HTR-8/SVneo (cell line): ENCODE measurements around the gene PARN.
"Not testable (repeated sequence)": the region's sequence is repeated elsewhere in the genome, so short reads cannot be mapped to it uniquely, and the experiment has no call there.

ENCODE experiments used
- DNase-seq: peaks from one replicate; pipeline ENCODE4 v3.0.0; 2011; ENCODE audit warnings: low spot score, mixed read lengths; ENCODE audit not compliant: insufficient read length
- FAIRE-seq: peaks from 2 replicates; lab custom pipeline; 2011; peaks lifted over from hg19 to GRCh38; lab: Jason Lieb, UNC

Gene PARN

DNA sequence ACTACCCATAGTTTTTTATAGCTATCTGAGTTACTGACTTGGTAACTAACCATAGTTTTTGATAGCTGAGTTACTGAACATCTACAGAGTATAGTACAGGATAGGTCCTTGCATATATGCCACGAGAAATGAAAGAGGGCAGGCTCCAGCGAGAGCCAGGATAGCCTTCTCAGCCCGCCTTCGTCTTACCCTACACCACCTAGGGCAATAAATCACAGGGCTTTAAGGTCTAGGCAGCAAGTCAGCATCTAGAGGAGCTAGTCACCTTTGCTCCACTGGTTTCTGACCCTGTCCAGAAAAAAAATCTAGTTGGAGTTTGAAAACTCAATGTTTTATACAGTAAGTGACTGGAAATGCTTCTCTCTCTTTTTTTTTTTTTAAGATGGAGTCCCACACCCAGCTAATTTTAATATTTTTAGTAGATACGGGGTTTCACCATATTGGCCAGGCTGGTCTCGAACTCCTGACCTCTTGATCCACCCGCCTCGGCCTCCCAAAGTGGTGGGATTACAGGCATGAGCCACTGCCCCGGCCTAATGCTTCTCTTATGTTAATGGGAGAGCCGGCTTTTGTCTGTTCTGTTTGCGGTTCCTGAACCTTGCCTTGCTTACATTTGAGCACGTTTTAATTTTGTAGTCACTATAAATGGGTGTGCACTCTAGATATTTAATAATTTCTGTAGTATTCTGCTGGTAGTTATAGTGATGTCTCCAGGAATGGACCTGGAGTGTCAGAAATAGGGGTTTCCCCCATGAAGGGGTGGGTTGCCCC is 5.5 kb upstream of the PARN start:
- DNase-seq (no peak), FAIRE-seq (no peak)

DNA sequence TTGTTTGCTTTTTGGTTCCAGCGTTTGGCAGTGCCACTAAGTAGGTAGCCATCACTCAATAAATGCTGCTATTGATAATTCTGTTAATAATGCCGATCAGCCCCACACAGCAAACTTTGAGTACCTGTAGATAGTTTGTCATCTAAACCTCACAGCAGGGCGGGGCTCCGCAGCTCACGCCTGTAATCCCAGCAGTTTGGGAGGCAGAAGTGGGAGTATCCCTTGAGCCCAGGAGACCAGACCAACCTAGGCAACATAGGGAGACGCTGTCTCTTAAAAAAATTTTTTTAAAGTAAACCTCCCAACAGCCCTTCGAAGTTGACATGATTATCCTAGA is 4.3 kb upstream of the PARN start:
- no peak for FAIRE-seq

DNA sequence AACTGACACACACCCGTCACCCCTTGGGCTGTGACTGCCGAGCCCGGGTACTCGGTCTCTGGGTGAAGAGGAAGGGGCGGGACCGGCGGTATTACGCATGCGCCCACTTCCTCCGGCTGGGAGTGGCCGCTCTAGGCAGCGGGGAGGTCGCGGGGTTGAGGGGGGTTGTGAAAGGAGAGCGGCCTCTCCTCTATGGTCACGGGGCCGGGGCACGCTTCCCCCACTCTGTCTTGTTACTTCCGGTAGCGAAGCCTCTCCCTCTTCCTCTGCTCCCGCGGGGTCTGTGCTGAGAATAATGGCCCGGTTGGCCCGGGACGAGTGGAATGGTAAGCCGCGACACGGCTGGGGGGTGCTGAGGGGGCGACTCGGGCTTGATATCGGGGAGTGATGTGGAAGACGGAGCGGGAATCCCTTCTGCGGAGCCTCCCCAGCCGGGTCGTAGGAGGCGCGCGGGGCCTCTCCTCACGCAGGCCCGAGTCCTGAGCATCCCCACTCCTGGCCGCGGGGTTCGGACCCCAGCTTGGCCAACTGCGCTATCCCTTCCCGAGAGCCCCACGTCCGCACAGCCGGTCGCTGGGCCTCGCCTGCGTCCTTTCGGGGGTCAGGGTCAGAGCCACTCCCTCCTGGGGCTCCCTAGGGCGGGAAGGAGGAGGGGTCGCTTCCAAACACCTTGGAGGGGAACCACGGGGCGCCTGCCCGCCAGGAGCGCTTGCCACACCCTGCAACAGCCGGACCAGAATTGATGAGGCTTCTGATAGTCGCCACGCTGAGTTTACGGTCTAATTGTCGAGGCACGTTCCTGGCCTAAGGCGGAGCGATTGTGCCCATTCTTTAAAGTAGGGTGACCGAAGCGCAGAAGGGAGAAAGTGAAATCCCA is 2.9 kb upstream of the PARN start, which contains the start of gene BFAR:
Gene BFAR, plus strand, starts transcription at position 259 of the 877 bp plus-strand sequence. CDS start 11,396 bp downstream, outside the sequence.
- no peak for FAIRE-seq
- DNase-seq: peak; percentile 97

More for the DNA sequence above, 4.3 kb upstream of the PARN start:
- no peak for DNase-seq

DNA sequence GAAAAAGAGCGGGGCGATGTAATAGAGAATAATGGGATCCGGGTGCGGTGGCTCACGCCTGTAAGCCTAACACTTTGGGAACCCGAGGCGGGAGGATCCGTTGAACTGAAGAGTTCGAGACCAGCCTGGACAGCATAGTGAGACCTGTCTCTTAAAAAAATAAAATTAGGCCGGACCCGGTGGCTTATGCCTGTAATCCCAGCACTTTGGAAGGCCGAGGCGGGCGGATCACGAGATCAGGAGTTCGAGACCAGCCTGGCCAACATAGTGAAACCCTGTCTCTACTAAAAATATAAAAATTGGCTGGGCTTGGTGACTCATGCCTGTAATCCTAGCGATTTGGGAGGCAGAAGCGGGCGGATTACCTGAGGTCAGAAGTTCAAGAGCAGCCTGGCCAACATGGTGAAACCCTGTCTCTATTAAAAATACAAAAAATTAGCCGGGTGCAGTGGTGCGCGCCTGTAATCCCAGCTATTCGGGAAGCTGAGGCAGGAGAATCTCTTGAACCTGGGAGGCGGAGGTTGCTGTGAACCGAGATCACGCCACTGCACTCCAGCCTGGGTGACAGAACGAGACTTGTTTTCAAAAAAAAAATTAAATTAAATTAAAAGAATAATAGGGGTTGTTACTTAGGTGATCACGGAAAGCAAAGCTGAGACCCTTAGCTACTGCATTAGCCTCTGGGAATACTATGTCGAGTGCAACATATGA is 715 bp upstream of the PARN start:
- FAIRE-seq, DNase-seq: not testable (repeated sequence)

DNA sequence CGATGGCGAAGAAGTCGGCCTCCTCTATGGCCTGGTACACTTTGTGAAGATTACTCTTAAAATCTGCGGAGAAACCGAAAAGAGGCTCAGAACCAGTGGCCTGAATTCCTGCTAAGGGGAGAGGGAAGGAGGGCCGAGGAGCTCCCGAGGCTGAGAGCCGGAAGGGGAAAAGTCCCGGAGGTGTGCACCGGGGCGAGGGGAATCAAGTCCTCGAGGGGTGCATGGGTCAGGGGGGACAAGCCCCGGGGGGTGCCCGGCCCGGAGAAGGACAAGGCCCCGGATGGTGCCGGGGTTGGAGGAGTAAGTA is 495 bp downstream of the PARN start:
- DNase-seq: peak; percentile 10
- FAIRE-seq: no peak

DNA sequence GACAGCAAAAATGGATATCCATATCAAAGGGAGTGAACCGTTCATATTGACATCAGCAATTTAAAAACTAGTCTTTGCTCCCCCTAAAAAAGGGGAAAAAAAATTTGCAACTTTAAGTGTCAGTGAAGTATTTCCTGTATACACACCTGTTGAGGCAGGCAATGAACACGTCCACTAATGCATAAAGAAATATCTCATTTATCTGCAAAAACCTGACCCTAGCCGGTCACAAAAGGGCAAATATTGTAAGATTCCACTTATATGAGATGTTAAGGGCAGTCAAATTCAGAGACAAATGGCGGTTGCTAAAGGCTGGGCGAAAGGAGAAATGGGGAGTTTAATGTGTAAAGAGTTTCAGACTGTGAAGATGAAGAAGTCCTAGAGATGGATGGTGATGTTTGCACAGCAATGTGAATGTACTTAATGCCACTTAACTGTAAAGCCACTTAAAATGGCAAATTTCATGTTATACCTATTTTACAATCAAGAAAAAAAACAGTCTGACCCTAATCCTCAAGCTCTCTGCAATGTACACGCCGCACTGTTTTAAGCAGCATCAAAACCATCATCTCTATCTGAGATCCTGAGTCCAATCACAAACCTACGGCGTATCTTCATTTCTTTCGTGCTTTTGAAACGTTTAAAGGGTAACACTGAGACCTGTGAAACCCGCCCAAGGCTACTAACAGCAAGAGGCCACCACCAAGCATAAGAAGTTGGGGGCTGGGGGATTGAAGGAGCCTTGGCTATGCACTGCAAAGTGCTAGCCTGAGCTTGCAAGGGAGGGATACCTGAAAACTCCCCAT is 1.1 kb downstream of the PARN start:
- FAIRE-seq: no peak
- DNase-seq: no peak

DNA sequence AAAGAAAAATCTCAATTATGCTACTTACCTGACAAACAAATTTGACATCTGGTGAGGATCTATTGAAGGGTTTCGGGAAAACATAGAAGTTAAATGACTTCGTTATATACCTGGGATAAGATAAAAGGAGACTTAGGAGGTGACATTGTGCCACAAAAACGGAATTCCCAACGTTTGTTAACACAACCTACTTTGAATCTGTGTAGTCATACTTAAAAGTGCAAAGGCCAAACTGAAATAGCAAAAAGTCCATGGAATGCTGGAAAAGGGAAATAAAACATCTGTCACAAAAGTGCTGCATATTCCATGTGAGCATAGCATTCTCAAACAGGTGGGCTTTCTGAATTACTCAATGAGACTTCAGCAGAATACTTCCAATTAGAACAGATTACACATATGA is 3.0 kb downstream of the PARN start:
- FAIRE-seq: no peak
- DNase-seq: no peak

DNA sequence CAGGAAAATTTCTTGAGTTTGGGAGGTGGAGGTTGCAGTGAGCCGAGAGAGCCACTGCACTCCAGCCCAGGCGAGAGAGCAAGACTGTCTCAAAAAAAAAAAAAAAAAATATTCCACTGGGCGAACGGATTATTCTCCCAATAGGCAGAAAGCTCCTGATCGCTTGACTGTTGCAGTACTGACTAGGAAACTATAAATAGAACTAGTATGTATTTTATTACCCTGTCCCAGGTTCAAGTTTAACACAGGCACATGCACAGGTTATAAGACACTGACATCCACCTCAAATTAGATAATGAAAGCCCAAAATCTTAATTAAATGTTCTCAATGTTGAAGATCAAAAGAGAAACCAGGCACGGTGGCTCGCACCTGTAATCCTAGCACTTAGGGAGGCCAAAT is 11.5 kb downstream of the PARN start:
- FAIRE-seq: no peak
- no peak for DNase-seq

DNA sequence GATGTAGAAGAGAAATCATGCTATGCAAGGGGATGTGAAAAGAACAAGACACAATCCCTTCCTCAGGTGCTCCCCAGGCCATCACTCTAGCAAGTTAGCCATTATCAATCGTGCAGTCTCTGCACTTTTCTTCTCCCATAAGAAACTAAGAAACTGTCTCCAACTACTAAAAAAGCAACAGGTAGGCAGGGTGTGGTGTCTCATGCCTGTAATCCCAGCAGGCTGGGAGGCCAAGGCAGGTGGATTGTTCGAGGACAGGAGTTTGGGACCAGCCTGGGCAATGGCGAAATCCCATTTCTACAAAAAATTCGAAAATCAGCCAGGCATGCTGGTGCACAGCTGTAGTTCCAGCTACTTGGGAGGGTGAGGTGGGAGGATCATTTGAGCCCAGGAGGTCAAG is 13.8 kb downstream of the PARN start:
- FAIRE-seq: no peak

DNA sequence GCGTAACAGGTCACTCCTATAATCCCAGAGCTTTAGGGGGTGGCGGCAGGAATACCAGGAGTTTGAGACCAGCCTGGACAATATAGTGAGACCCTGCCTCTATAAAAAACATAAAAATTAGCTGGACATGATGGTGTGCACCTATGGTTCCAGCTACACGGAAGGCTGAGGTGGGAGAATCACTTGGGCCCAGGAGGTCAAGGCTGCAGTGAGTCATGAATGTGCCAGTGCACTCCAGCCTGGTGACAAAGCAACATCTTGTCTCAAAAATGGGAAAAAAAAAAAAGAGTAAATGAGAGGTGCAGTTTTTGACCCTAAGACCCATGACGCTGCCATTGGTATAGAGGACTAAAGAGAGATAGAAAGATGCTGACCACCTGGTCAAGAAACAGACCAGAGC is 16.1 kb downstream of the PARN start:
- FAIRE-seq (no peak), DNase-seq (no peak)

More for the DNA sequence above, 13.8 kb downstream of the PARN start:
- no peak for DNase-seq

DNA sequence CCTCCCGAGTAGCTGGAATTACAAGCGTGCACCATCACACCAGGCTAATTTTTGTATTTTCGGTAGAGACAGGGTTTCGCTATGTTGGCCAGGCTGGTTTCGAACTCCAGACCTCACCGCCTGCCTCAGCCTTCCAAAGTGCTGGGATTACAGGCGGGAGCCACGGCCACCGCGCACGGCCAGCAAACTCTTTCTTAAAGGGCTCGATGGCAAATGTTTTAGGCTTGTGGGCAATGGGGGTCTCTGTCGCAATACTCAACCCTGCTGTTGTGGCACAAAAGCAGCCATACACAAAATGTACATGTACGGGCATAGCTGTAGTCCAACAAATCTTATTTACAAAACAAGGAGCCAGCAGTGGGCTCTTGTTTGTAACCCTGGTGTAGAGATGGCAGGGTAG is 18.4 kb downstream of the PARN start:
- DNase-seq (no peak), FAIRE-seq (no peak)

DNA sequence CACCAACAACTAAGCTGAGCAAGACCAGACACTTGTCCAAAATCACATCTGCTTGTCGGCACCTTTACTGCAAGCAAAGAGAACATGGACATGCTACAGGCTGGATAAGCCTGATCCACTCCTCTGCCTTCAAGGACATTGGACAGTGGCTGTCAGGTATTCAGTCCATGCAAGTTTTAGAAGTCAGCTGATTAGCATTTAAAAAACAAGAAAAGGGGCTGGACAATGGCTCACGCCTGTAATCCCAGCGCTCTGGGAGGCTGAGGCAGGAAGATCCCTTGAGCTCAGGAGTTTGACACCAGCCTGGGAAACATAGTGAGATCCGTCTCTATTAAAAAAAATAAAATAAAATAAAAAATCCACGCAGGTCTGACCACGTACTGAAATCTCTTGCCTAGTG is 20.3 kb downstream of the PARN start:
- no peak for FAIRE-seq
- no peak for DNase-seq

DNA sequence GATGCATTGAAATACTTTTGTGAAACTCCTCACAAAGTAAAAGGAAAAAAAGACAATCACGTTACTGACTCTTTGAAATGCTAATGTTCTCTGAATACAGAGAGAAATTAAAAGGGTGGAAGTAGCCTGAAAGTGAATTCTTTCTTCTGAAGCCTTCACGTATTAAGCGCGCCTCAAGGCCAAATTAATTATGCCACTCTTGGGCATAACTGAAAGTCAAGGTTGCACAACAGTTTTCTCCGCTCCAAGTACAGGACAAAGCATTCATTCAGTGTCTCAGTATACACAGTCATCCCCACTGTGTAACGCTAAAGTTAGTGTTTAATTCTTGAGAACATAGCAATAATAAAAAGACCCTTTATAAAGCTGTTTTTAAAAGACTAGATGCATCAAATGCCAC is 21.5 kb downstream of the PARN start:
- FAIRE-seq: no peak

DNA sequence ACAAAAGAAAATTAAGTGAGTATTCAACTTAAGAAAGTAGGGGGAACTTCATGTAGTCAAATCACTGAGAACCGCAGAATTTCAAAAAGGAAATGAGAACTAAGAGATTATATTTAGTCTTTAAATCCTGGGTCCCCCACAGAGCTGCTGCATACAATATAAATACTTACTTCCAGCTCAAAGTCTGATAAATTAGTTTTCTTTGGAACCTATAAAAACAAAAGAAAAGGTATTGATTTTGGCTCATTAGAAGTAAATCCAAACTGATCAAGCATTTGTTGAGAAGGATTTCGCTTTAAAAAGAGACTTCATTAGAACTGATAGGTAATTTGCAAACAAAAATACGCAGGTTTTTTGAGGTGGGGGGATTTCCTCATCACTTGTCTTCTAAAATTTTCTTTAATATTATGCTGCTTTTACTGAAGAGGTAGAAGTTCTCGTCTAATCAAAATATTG is 21.9 kb downstream of the PARN start:
- no peak for DNase-seq
- FAIRE-seq: no peak

More for the DNA sequence above, 21.5 kb downstream of the PARN start:
- no peak for DNase-seq

DNA sequence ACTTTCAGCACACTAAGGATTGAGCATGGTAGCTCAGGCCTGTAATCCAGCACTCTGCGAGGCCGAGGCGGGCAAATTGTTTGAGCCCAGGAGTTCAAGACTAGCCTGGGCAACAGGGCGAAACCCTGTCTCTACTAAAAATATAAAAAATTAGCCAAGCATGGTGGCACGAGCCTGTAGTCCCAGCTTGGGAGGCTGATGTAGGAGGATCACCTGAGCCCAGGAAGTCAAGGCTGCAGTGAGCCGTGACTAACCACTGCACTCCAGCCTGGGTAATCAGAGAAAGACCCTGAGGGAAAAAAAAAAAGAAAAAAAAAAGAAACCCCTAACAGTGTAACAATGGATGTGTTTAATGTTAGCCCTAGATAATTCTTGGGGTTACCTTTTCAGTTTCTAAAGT is 24.0 kb downstream of the PARN start:
- FAIRE-seq (no peak), DNase-seq (no peak)

DNA sequence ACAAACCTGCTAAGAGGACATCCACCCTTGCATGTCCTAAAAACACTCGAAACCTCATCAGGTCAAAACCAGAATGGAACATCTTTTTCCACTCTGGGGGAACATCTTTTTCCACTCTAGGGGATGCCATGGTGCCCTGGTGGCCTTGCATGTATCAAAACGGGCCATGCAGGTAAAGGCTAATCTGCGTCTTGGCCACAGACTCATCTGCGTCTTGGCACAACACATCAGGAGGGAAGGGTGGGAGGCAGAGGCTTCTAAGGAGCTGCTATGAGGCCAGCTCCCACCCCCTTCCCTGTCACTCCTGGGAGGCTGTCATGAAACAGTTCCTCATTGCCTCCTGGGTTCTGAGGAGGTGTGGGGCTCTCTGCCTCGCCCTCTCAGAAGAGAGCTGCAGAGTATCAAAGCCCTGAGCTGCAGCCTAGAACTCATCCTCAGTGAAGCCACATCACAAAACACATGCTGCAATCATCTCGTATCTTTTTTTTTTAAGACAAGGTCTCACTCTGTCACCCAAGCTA is 27.6 kb downstream of the PARN start:
- DNase-seq (no peak), FAIRE-seq (no peak)

DNA sequence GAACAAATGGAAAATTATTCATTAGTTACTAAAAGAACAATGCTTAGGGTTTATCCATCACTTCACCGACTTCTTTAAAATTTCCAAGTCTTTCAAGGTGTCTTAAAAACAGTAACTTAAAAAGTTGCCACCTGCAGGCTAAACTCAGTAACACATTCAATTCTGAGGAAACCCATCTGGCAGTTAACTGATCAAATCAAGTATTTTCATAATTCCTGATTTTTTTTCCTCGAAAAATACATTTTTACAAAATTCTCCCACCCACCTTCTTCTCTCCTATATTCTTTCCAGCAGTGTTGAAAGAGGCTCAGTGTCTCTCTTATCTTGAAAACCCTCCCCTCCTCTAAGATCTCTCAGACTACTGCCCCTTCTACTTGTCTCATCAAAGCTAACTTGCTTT is 29.9 kb downstream of the PARN start:
- DNase-seq: peak; percentile 24
- FAIRE-seq: no peak

DNA sequence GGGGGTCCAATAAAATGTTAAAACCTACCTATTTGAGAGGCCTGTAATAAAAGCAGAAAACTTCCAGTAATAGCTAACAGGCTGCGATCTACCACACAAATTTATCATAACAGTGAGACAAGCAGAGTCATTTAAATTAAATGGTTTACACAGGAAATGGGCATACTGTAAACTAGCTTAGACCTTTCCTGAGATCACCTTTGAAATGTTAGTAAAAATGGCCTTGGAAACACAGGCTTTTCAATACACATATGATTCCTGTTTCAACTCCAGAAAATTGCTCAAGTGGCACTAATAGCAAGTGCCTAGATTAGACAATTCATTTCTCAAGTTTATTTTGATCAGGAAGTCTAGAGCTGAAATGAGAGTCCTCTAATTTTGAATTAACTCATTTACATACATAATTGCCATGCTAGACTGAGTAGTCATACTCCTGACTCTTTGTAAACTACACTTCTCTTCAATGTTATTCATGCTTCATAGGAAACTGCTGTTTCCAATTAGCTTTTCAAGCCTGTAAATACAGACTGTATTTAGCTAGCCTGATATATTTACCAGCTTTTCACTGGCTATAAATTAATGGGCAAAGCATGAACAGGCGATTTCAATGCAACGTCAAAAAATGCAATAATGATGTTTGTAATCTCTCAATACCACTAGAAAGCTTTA is 43.3 kb downstream of the PARN start:
- FAIRE-seq: no peak
- no peak for DNase-seq

DNA sequence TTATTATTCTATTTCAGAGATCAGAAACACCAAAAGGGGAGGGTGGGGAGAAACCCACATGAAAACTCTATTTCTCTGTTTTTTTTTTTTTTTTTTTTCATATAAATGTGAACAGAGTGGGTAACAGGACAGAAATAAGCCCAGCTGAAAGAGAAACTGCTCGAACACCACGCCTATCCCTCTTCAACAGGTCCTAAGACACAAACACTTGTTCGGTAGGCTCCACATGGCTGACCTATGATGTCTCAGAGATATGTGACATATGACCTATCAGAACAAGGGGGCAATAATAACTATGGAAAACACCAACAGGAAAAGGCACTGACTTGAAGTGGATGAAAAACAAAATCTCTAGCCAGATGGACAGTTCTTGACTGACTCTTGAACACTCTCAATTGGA is 44.8 kb downstream of the PARN start:
- no peak for DNase-seq
- FAIRE-seq: no peak
